Measurements from ENCODE around the gene SIRPB2. TPM values are rescaled to one million over a fixed set of nuclear protein-coding genes. Genes with fewer than 3 reads are reported as not detected.

The SIRPB2 gene
- total RNA-seq, 2 donors from 2014 or later = 0.74 to 3.0 TPM

GRCh38 chr20:1486566-1486965 is 4.7 kb downstream of the SIRPB2 start:
- no peaks in the 10 kb centered on the region for H3K27me3 ChIP-seq
- no peak overlapping the region for H3K27ac ChIP-seq
- no peak overlapping the region for H3K9ac ChIP-seq (ENCODE audit: low read depth in 2 of 2, low read length in 2 of 2)
- intact Hi-C loops (cut with DNase I) = no loop called here
- no peaks in the 10 kb centered on the region for H3K4me1 ChIP-seq
- TF ChIP-seq CTCF (IDR thresholded peaks at IDR 0.05) = no peak
- H3K4me3 ChIP-seq = no peak overlapping the region
- no peak for DNase-seq
- no peaks in the 10 kb centered on the region for H3K36me3 ChIP-seq
- no peaks in the 10 kb centered on the region for H3K9me3 ChIP-seq

- Histone ChIP-seq H3K27ac (no peak overlapping the region), H3K36me3 (no peaks in the 10 kb centered on the region), H3K4me3 (no peak overlapping the region), H3K4me1 (no peaks in the 10 kb centered on the region), H3K9me3 (no peaks in the 10 kb centered on the region), H3K27me3 (no peaks in the 10 kb centered on the region), H3K9ac (ENCODE audit: low read depth in 2 of 2, low read length in 2 of 2) (no peak overlapping the region)
- DNase-seq = no peak
- intact Hi-C loops (cut with DNase I) = no loop called here
- no peak for TF ChIP-seq CTCF (IDR thresholded peaks at IDR 0.05)
Measured at GRCh38 chr20:1484438-1485116, 6.6 kb downstream of the SIRPB2 start.

- TF ChIP-seq CTCF (IDR thresholded peaks at IDR 0.05) = no peak
- Histone ChIP-seq H3K9me3 (no peaks in the 10 kb centered on the region), H3K4me1 (no peaks in the 10 kb centered on the region), H3K4me3 (no peak overlapping the region), H3K27ac (no peak overlapping the region), H3K9ac (ENCODE audit: low read depth in 2 of 2, low read length in 2 of 2) (no peak overlapping the region), H3K36me3 (no peaks in the 10 kb centered on the region), H3K27me3 (no peaks in the 10 kb centered on the region)
- intact Hi-C loops (cut with DNase I) = no loop called here
- DNase-seq = no peak
Measured at GRCh38 chr20:1479831-1480595, 11.2 kb downstream of the SIRPB2 start.

GRCh38 chr20:1478566-1478965 is 12.7 kb downstream of the SIRPB2 start:
- intact Hi-C loops (cut with DNase I) = no loop called here
- H3K27me3 ChIP-seq = no peaks in the 10 kb centered on the region

More at GRCh38 chr20:1478566-1478965, 12.7 kb downstream of the SIRPB2 start:
- TF ChIP-seq CTCF (IDR thresholded peaks at IDR 0.05) = no peak
- no peaks in the 10 kb centered on the region for H3K36me3 ChIP-seq
- no peaks in the 10 kb centered on the region for H3K4me1 ChIP-seq
- no peaks in the 10 kb centered on the region for H3K9me3 ChIP-seq
- H3K9ac ChIP-seq (ENCODE audit: low read depth in 2 of 2, low read length in 2 of 2) = no peak overlapping the region
- DNase-seq = no peak
- no peak overlapping the region for H3K4me3 ChIP-seq
- no peak overlapping the region for H3K27ac ChIP-seq

Measured in colonic mucosa (tissue), 4 donors.